GM12891 (cell line): Measurements from ENCODE around the gene HDAC4.

Source experiments
- POLR2A ChIP-seq: IDR thresholded peaks from 2 replicates; pipeline ENCODE4 v1.6.1; 2011; ENCODE audit warnings: low read depth, low read length, control low read depth
- POLR2AphosphoS5 ChIP-seq: IDR thresholded peaks from 2 replicates; pipeline ENCODE4 v1.6.1; 2011; ENCODE audit warnings: low read depth, low read length, control low read depth
- POU2F2 ChIP-seq: IDR thresholded peaks from 2 replicates; pipeline ENCODE4 v1.6.1; 2011; ENCODE audit warnings: low read depth, mild to moderate bottlenecking, control low read depth, low read length, moderate library complexity
- SPI1 ChIP-seq: IDR thresholded peaks from 2 replicates; pipeline ENCODE4 v1.6.1; 2011; ENCODE audit warnings: low read depth, low read length, control low read depth
- TAF1 ChIP-seq: IDR thresholded peaks from 2 replicates; pipeline ENCODE4 v1.6.1; 2011; ENCODE audit warnings: low read depth, low read length, control low read depth

- TF ChIP-seq POLR2AphosphoS5 (no peak), POLR2A (no peak), TAF1 (no peak), POU2F2 (no peak), SPI1 (no peak)
These were observed 391.2 kb downstream of the HDAC4 start for GRCh38 chr2:239009589-239009961.
